A549 (cell line): Measurements from ENCODE around the gene SLC34A2.

ENCODE experiments used
- CEBPB ChIP-seq, 2 experiments: fragments of >200 bp in 1 of 2; sonication (Bioruptor Twin) in 1 of 2; formaldehyde crosslinking in 1 of 2; IDR thresholded peaks; 2 replicates each; pipeline ENCODE4 v1.6.1; 2012 to 2016
- FOSL2 ChIP-seq, 2 experiments: fragments of 450-650 bp in 1 of 2; fragments of >200 bp in 1 of 2; sonication (Bioruptor Twin) in 1 of 2; formaldehyde crosslinking; IDR thresholded peaks; 2 replicates each; pipeline versions ENCODE4 v1.5.0 to v1.6.1; 2016 to 2020; ENCODE audit warnings: mild to moderate bottlenecking in 1 of 2, moderate library complexity in 1 of 2
- POLR2A ChIP-seq: IDR thresholded peaks from 2 replicates; pipeline ENCODE4 v1.6.1; 2012; ENCODE audit warnings: mild to moderate bottlenecking, low read length
- RARB ChIP-seq: fragments of 250-450 bp; sonication (Bioruptor Pico); IDR thresholded peaks from 2 replicates; pipeline ENCODE4 v1.8.0; 2021; ENCODE audit warnings: mild to moderate bottlenecking, moderate library complexity
- RCOR1 ChIP-seq: fragments of 150-350 bp; IDR thresholded peaks from 2 replicates; pipeline ENCODE4 v1.6.1; 2014; ENCODE audit warnings: antibody characterized with exemption, low read length, low read depth
- RNF2 ChIP-seq: fragments of 200-600 bp; sonication (generic); IDR thresholded peaks from 2 replicates; pipeline ENCODE4 v1.6.1; 2016; ENCODE audit warnings: low read depth, mild to moderate bottlenecking, antibody characterized with exemption, moderate library complexity, borderline replicate concordance
- ZNF302 ChIP-seq: fragments of 250-450 bp; sonication (Bioruptor Pico); IDR thresholded peaks from 2 replicates; pipeline ENCODE4 v1.9.0; 2021; ENCODE audit warnings: inconsistent platforms, mild to moderate bottlenecking, moderate library complexity
- TF ChIP-seq, protein P1 (sequence below): fragments of >200 bp; sonication (Bioruptor Twin); formaldehyde crosslinking; IDR thresholded peaks from 3 replicates; pipeline ENCODE4 v1.5.1; 2016
- TF ChIP-seq, protein P2 (sequence below): IDR thresholded peaks from 2 replicates; pipeline ENCODE4 v1.6.1; 2012
- TF ChIP-seq, protein P3 (sequence below): fragments of 250-450 bp; sonication (Bioruptor Pico); IDR thresholded peaks from 2 replicates; pipeline ENCODE4 v1.5.0; 2020; ENCODE audit warnings: low read depth, mild to moderate bottlenecking, moderate library complexity
- TF ChIP-seq, protein P4 (sequence below): IDR thresholded peaks from 2 replicates; pipeline ENCODE4 v1.6.1; 2012
- TF ChIP-seq, protein P5 (sequence below): fragments of 250-450 bp; sonication (Bioruptor Pico); IDR thresholded peaks from 2 replicates; pipeline ENCODE4 v1.5.0; 2021; ENCODE audit warnings: mild to moderate bottlenecking, moderate library complexity, borderline replicate concordance

DNA sequence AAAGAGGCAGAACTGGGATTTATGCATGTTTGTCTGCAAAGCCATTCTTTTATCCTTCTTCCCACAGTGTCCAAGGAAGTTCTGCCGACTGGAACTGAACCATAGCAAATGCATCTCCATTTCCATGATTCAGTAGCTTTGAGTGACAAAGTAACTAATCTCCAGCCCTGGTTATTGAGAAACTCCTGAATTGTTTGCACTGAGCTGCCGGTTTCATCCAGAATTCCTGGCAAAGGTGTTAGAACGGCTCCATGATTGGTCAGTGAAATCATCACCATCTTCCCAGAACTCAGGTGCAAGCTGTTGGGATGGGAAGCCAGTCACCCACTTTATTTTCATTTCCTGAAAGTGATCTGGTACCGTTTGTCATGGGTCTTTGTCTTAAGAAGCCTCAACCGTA lies 47.0 kb upstream of the SLC34A2 start:
- no peak for TF ChIP-seq FOSL2 (IDR thresholded peaks at IDR 0.05)
- no peak for TF ChIP-seq FOSL2 (CRISPR knock-in tag; IDR thresholded peaks at IDR 0.05)
- TF ChIP-seq, protein P1, sequence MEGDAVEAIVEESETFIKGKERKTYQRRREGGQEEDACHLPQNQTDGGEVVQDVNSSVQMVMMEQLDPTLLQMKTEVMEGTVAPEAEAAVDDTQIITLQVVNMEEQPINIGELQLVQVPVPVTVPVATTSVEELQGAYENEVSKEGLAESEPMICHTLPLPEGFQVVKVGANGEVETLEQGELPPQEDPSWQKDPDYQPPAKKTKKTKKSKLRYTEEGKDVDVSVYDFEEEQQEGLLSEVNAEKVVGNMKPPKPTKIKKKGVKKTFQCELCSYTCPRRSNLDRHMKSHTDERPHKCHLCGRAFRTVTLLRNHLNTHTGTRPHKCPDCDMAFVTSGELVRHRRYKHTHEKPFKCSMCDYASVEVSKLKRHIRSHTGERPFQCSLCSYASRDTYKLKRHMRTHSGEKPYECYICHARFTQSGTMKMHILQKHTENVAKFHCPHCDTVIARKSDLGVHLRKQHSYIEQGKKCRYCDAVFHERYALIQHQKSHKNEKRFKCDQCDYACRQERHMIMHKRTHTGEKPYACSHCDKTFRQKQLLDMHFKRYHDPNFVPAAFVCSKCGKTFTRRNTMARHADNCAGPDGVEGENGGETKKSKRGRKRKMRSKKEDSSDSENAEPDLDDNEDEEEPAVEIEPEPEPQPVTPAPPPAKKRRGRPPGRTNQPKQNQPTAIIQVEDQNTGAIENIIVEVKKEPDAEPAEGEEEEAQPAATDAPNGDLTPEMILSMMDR = no peak
- no peak for TF ChIP-seq RNF2
- no peak for TF ChIP-seq RARB (CRISPR knock-in tag)
- TF ChIP-seq, protein P2, sequence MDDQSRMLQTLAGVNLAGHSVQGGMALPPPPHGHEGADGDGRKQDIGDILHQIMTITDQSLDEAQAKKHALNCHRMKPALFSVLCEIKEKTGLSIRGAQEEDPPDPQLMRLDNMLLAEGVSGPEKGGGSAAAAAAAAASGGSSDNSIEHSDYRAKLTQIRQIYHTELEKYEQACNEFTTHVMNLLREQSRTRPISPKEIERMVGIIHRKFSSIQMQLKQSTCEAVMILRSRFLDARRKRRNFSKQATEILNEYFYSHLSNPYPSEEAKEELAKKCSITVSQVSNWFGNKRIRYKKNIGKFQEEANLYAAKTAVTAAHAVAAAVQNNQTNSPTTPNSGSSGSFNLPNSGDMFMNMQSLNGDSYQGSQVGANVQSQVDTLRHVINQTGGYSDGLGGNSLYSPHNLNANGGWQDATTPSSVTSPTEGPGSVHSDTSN = no peak
- TF ChIP-seq, protein P3, sequence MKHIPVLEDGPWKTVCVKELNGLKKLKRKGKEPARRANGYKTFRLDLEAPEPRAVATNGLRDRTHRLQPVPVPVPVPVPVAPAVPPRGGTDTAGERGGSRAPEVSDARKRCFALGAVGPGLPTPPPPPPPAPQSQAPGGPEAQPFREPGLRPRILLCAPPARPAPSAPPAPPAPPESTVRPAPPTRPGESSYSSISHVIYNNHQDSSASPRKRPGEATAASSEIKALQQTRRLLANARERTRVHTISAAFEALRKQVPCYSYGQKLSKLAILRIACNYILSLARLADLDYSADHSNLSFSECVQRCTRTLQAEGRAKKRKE (CRISPR knock-in tag) = no peak
- TF ChIP-seq, protein P4, sequence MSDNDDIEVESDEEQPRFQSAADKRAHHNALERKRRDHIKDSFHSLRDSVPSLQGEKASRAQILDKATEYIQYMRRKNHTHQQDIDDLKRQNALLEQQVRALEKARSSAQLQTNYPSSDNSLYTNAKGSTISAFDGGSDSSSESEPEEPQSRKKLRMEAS = no peak
- TF ChIP-seq, protein P5, sequence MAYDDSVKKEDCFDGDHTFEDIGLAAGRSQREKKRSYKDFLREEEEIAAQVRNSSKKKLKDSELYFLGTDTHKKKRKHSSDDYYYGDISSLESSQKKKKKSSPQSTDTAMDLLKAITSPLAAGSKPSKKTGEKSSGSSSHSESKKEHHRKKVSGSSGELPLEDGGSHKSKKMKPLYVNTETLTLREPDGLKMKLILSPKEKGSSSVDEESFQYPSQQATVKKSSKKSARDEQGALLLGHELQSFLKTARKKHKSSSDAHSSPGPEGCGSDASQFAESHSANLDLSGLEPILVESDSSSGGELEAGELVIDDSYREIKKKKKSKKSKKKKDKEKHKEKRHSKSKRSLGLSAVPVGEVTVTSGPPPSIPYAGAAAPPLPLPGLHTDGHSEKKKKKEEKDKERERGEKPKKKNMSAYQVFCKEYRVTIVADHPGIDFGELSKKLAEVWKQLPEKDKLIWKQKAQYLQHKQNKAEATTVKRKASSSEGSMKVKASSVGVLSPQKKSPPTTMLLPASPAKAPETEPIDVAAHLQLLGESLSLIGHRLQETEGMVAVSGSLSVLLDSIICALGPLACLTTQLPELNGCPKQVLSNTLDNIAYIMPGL (CRISPR knock-in tag) = no peak
- TF ChIP-seq RCOR1 = no peak
- TF ChIP-seq ZNF302 = no peak
- TF ChIP-seq CEBPB (IDR thresholded peaks at IDR 0.05) = no peak
- no peak for TF ChIP-seq POLR2A
